HUES6 (cell line): Measurements from ENCODE around the gene INPPL1.

Experiments
- H3K27ac ChIP-seq: 2 replicates; pipeline ENCODE4 v1.7.0; 2013; ENCODE audit warnings: low read depth, mild to moderate bottlenecking, low read length, inconsistent platforms
- H3K27me3 ChIP-seq: 2 replicates; pipeline ENCODE4 v1.6.1; 2013; ENCODE audit warnings: low read length; ENCODE audit not compliant: control insufficient read depth, insufficient read depth
- H3K36me3 ChIP-seq: 2 replicates; pipeline ENCODE4 v1.6.1; 2013; ENCODE audit warnings: low read length; ENCODE audit not compliant: control insufficient read depth, insufficient read depth
- H3K4me1 ChIP-seq: 2 replicates; pipeline ENCODE4 v1.6.1; 2013; ENCODE audit warnings: low read length; ENCODE audit not compliant: control insufficient read depth, insufficient read depth
- H3K4me3 ChIP-seq: 2 replicates; pipeline ENCODE4 v1.5.1; 2013; ENCODE audit warnings: low read depth, low read length
- H3K9ac ChIP-seq: one replicate; pipeline ENCODE4 v1.6.1; 2013; ENCODE audit warnings: mild to moderate bottlenecking, low read length
- H3K9me3 ChIP-seq: 2 replicates; pipeline ENCODE4 v1.6.1; 2013; ENCODE audit warnings: low read depth, low read length; ENCODE audit not compliant: control insufficient read depth, insufficient read depth

Gene INPPL1

DNA sequence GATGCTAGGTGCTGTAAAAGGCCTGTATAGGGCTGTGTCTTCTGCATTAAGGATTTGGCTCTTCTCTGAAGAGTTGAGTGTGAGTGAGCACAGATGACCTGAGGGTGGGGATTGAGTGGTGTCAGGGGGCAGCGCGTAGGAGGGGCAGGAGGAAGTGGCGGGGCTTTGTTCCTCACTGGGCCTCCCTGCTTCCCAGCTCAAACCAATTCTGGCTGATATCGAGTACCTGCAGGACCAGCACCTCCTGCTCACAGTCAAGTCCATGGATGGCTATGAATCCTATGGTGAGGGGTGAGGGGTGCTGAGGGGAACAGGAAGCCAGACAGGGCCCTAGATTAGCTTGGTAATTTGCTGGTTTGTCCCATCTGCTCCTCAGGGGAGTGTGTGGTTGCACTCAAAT is 10.4 kb downstream of the INPPL1 start:
- Histone ChIP-seq H3K36me3 (peaks cover 78% of the 10 kb centered on the region), H3K4me3 (no peak overlapping the region), H3K27me3 (peaks cover 13% of the 10 kb centered on the region), H3K9ac (no peak overlapping the region), H3K9me3 (no peaks in the 10 kb centered on the region), H3K4me1 (peaks cover 19% of the 10 kb centered on the region), H3K27ac (no peak overlapping the region)

DNA sequence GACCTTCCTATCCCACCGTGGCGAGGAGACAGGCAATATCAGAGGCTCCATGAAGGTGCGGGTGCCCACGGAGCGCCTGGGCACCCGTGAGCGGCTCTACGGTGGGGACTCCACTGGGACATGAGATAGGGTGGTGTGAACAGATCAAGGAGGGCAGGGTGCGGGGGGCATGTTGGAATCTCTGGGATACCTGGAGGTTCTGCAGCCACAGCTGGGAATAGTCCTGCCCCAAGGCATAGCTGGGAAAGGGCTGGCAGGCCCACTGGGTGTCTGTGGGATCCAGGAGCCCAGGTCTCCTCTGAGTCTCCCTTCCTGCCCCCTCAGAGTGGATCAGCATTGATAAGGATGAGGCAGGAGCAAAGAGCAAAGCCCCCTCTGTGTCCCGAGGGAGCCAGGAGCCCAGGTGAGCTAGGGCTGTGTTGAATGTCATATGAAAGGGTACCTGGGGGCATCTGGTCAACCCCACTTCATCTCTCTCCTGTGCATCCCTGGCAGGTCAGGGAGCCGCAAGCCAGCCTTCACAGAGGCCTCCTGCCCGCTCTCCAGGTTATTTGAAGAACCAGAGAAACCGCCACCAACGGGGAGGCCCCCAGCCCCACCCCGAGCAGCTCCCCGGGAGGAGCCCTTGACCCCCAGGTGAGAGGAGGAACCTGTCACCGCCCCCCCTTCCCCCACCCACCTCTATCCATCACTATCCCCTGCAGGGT is 10.9 kb downstream of the INPPL1 start:
- Histone ChIP-seq H3K36me3 (peaks cover 73% of the 10 kb centered on the region), H3K4me3 (no peak overlapping the region), H3K27ac (no peak overlapping the region), H3K27me3 (peaks cover 18% of the 10 kb centered on the region), H3K4me1 (peaks cover 25% of the 10 kb centered on the region), H3K9ac (no peak overlapping the region), H3K9me3 (no peaks in the 10 kb centered on the region)

DNA sequence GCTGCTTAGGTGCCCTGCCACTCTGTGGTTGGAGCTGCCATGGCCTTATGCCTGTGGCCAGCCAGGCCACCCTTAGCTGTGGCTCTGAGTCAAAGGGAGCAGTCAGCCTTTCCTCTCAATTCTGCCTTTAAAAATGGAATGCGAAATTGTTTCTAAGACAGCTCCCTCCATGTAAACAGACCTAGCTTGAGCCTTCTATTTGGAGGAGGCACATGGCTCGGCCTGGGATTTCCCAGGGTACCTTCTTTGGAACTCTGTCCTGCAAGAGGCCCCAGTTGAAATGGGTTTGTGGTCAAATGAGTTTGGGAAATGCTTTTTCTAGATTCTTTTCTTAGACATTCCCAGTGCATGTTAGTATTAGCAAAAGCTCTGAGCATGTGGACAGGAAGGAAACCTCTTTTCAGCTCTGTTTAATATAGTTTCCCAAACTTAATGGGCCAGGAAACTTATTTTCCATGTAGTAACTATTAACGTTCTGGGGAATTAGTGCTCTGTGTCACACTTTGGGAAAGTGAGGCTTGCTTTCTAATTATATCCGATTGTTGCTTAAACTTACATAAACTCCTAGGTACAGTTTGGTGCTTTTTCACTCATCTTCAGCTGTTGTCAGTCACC is 11.6 kb downstream of the INPPL1 start:
- H3K9me3 ChIP-seq = no peaks in the 10 kb centered on the region
- H3K27ac ChIP-seq = no peak overlapping the region
- peaks cover 25% of the 10 kb centered on the region for H3K27me3 ChIP-seq
- H3K36me3 ChIP-seq = peaks cover 66% of the 10 kb centered on the region
- H3K4me3 ChIP-seq = no peak overlapping the region
- peaks cover 30% of the 10 kb centered on the region for H3K4me1 ChIP-seq
- H3K9ac ChIP-seq = no peak overlapping the region

DNA sequence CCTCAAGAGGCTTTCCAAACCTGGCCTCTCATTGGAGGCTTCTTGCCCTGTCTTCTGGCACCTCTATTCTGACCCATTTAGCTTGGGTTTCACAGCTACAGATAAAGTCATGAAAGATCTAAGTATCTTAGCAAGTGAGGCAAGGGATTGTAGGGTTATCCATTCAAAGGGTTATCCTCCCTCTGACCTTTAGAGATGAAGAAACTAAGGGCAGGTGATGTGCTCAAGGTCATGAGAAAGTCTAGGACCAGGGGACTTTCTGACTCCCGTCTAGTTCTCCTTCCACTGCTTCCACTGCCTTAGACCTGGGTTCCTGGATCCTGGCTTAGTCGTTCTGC is 12.2 kb downstream of the INPPL1 start:
- Histone ChIP-seq H3K27ac (no peak overlapping the region), H3K27me3 (peaks cover 31% of the 10 kb centered on the region), H3K9ac (no peak overlapping the region), H3K4me1 (peaks cover 30% of the 10 kb centered on the region), H3K36me3 (peaks cover 60% of the 10 kb centered on the region), H3K9me3 (no peaks in the 10 kb centered on the region), H3K4me3 (no peak overlapping the region)

DNA sequence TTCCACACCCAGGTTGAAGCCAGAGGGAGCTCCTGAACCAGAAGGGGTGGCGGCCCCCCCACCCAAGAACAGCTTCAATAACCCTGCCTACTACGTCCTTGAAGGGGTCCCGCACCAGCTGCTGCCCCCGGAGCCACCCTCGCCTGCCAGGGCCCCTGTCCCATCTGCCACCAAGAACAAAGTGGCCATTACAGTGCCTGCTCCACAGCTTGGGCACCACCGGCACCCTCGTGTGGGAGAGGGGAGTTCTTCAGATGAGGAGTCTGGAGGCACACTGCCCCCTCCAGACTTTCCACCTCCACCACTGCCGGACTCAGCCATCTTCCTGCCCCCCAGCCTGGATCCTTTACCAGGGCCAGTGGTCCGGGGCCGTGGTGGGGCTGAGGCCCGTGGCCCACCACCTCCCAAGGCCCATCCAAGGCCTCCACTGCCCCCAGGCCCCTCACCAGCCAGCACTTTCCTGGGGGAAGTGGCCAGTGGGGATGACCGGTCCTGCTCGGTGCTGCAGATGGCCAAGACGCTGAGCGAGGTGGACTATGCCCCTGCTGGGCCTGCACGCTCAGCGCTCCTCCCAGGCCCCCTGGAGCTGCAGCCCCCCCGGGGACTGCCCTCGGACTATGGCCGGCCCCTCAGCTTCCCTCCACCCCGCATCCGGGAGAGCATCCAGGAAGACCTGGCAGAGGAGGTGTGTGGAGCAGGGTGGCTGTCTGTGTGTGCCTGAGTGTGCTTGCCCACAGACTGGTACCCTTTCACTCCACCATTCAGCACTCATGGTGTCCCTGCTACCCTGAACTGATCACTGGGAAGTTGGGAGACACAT is 12.8 kb downstream of the INPPL1 start:
- H3K4me1 ChIP-seq = peaks cover 30% of the 10 kb centered on the region
- H3K9me3 ChIP-seq = no peaks in the 10 kb centered on the region
- H3K4me3 ChIP-seq = peak overlapping the region; percentile 28; the same call in 1 of the 2 replicates
- peaks cover 37% of the 10 kb centered on the region for H3K27me3 ChIP-seq
- no peak overlapping the region for H3K9ac ChIP-seq
- H3K27ac ChIP-seq = no peak overlapping the region
- peaks cover 54% of the 10 kb centered on the region for H3K36me3 ChIP-seq

DNA sequence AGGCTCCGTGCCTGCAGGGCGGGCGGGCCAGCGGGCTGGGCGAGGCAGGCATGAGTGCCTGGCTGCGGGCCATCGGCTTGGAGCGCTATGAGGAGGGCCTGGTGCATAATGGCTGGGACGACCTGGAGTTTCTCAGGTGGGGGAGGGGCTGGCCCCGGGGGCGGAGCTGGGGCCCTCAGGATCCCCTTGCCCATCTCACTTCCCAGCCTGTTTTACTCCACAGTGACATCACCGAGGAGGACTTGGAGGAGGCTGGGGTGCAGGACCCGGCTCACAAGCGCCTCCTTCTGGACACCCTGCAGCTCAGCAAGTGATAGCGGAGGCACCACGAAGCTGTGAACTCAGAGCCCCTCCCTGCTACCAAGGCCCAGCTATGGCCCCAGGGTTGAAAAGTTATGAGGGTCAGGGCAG is 13.5 kb downstream of the INPPL1 start:
- Histone ChIP-seq H3K9me3 (no peaks in the 10 kb centered on the region), H3K27ac (no peak overlapping the region), H3K4me1 (peaks cover 30% of the 10 kb centered on the region), H3K9ac (no peak overlapping the region), H3K27me3 (peaks cover 44% of the 10 kb centered on the region), H3K4me3 (peak overlapping the region; percentile 47), H3K36me3 (peaks cover 47% of the 10 kb centered on the region)

DNA sequence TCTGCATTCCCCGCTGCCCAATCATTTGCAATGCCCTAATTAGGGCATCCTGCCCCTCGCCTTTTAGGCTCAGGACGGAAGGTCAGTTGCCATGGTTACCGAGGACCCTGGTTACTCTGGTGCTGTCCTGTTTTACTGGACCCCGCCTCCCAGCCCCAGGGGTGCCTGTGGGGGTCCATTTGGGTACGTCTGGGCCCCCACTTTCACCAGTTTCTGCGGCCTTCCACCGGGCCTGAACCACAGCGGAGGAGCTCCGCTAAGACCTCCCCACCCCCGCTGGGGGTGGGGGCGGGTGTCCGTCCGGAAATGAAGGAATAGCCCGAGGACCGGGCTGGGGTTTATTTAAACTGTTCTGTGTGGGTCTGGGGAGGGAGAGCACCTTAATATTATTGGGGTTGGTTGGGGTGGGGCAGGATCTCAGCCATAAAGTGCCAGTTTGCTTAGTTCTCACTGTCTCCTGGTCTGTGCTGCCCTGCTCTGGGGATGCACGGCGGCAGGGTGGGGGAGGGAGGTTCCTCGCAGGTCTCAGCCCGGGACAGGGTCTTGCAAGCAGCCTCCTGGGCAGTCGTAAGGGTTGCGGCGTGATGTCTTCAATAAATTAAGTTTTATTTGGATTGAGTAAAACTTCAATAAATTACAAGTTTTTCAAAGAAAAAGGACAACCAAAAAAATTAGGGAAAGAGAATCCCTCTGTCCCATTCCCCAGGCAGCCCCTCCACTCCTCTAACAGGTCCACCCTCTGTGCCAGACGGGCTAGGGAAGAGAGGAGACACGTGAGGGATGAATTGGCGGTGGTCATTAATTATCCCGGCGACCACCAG is 14.1 kb downstream of the INPPL1 start:
- Histone ChIP-seq H3K27me3 (peaks cover 50% of the 10 kb centered on the region), H3K27ac (no peak overlapping the region), H3K9me3 (no peaks in the 10 kb centered on the region), H3K4me1 (peaks cover 33% of the 10 kb centered on the region), H3K4me3 (peak overlapping the region; percentile 47), H3K36me3 (peaks cover 41% of the 10 kb centered on the region), H3K9ac (no peak overlapping the region)

DNA sequence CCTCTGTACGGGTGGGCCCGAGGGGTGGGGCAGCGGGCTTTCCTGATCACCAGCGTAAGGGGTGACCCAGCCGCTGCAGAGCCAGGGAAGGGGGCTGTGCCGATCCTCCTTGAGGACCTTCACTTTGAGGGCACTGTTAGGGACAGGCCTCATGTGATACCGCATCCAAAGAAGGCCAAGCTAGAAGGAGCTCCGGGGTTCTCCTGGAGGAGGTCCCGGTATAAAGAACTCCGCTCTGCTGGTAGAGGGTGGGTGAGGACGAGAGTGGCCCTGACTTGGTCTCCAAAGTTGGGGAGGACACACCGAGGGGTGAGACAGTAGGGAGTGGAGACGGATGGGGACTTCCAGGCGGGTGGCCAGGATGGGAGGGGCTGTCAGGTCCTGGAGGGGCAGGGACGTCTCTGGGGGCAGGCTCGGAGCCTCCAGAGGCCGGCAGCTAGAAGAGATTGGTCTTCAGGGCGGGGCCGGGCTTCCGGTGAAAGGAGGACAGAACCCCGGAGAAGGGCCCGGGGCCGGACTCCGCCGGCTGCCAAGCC is 14.8 kb downstream of the INPPL1 start:
- H3K4me3 ChIP-seq = peak overlapping the region; percentile 47
- peaks cover 33% of the 10 kb centered on the region for H3K4me1 ChIP-seq
- H3K27me3 ChIP-seq = peaks cover 55% of the 10 kb centered on the region
- H3K27ac ChIP-seq = no peak overlapping the region
- peak overlapping the region; percentile 54 for H3K9ac ChIP-seq
- peaks cover 34% of the 10 kb centered on the region for H3K36me3 ChIP-seq
- no peaks in the 10 kb centered on the region for H3K9me3 ChIP-seq

DNA sequence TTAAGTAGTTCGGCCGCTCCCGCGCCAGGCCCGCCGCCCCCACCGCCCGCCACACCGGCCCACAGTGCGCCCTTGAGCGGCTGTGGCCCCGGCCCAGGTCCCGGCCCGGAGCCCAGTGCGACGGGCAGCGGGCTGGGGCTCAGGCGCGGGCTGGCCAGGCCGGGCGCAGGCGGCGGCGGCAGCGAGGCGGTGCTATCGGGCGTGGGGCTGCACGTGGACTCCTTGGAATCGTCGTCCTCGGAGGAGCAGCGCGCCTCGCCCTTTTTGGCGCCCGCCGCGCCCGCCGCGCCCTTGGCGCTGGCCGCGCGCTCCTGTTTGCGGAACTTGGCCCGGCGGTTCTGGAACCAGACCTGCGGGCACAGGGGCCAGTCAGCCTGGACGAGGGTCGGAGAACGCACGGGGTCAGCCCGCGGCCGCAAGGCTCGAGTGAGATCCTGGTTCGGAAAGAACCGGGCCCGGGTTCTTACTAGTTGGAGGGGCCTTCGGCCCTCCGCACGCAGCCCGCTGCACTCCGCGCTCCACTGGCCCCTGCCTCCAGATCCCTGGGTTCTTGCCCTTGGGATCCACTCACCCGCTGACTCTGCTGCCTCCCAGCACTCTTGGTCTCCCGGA is 15.4 kb downstream of the INPPL1 start:
- Histone ChIP-seq H3K36me3 (peaks cover 28% of the 10 kb centered on the region), H3K4me1 (peaks cover 37% of the 10 kb centered on the region), H3K27ac (no peak overlapping the region), H3K9me3 (no peaks in the 10 kb centered on the region), H3K4me3 (peak overlapping the region; percentile 47), H3K27me3 (peaks cover 60% of the 10 kb centered on the region), H3K9ac (peak overlapping the region; percentile 15)
